CD4-positive, alpha-beta T cell treated with Interleukin-6 for 4 hours (primary cell): ENCODE data around the gene USP54.
A peak's percentile ranks its signal among the peaks of the same experiment; 100 is the strongest.

Experiments
- DNase-seq: peaks from one replicate; pipeline ENCODE4 v3.0.0-alpha.2; 2020; ENCODE audit warnings: mixed read lengths

USP54 gene

GRCh38 chr10:73529089-73529832, 61.9 kb downstream of the USP54 start:
- DNase-seq = peak; percentile 57

- DNase-seq = no peak
These were observed 68.9 kb downstream of the USP54 start for GRCh38 chr10:73522263-73522662.

- no peak for DNase-seq
These were observed 71.8 kb downstream of the USP54 start for GRCh38 chr10:73519336-73519735.

GRCh38 chr10:73517166-73517888, 73.8 kb downstream of the USP54 start:
- no peak for DNase-seq

- no peak for DNase-seq
These were observed 78.9 kb downstream of the USP54 start for GRCh38 chr10:73512207-73512743.

- no peak for DNase-seq
These were observed 81.4 kb downstream of the USP54 start for GRCh38 chr10:73509695-73510094.

GRCh38 chr10:73506491-73506890, 84.7 kb downstream of the USP54 start:
- no peak for DNase-seq

- DNase-seq = no peak
These were observed 85.1 kb downstream of the USP54 start for GRCh38 chr10:73506074-73506473.

GRCh38 chr10:73503037-73503436, 88.1 kb downstream of the USP54 start:
- DNase-seq = no peak

GRCh38 chr10:73501651-73502050, 89.5 kb downstream of the USP54 start:
- DNase-seq = no peak

GRCh38 chr10:73497623-73498022, 93.5 kb downstream of the USP54 start:
- no peak for DNase-seq

GRCh38 chr10:73495884-73496674, 95.1 kb downstream of the USP54 start, which contains the start of gene PPP3CB:
Gene PPP3CB, minus strand, starts transcription at chr10:73496024. Its CDS starts 135 bp downstream, at chr10:73495889.
- DNase-seq = peak; percentile 96

GRCh38 chr10:73495226-73495883, 95.8 kb downstream of the USP54 start:
- peak; percentile 93 for DNase-seq

- DNase-seq = no peak
These were observed 96.3 kb downstream of the USP54 start for GRCh38 chr10:73494877-73495225.

GRCh38 chr10:73494213-73494612, 96.9 kb downstream of the USP54 start:
- DNase-seq = no peak

GRCh38 chr10:73493781-73494180, 97.4 kb downstream of the USP54 start:
- DNase-seq = no peak

GRCh38 chr10:73486601-73487000, 104.5 kb downstream of the USP54 start:
- no peak for DNase-seq

GRCh38 chr10:73485320-73485719, 105.8 kb downstream of the USP54 start:
- no peak for DNase-seq

- DNase-seq = no peak
These were observed 111.0 kb downstream of the USP54 start for GRCh38 chr10:73480158-73480557.

- DNase-seq = no peak
These were observed 112.5 kb downstream of the USP54 start for GRCh38 chr10:73478636-73479035.

GRCh38 chr10:73471226-73471625, 119.9 kb downstream of the USP54 start:
- DNase-seq = no peak

- DNase-seq = no peak
These were observed 121.6 kb downstream of the USP54 start for GRCh38 chr10:73469579-73469978.

- DNase-seq = no peak
These were observed 123.9 kb downstream of the USP54 start for GRCh38 chr10:73467206-73467605.
